GM19328 (cell line): ENCODE results near the gene POU2AF2.
"Not testable (repeated sequence)": the region's sequence is repeated elsewhere in the genome, so short reads cannot be mapped to it uniquely, and the experiment has no call there.

Experiments
- ATAC-seq: cut with Tn5 transposase; IDR thresholded peaks from one replicate; pipeline ENCODE4 v1.9.1; 2021; ENCODE audit warnings: mild to moderate bottlenecking, moderate library complexity; ENCODE audit not compliant: unreplicated experiment

POU2AF2 gene, protein sequence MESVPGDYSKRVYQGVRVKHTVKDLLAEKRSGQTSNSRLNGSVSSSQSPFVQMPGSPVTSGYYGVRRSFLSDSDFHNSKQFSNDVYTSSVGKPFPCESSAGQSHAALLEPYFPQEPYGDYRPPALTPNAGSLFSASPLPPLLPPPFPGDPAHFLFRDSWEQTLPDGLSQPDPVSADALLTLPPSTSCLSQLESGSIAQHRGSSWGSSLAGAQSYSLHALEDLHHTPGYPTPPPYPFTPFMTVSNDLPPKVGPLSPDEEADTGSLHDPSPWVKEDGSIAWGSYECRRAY

DNA sequence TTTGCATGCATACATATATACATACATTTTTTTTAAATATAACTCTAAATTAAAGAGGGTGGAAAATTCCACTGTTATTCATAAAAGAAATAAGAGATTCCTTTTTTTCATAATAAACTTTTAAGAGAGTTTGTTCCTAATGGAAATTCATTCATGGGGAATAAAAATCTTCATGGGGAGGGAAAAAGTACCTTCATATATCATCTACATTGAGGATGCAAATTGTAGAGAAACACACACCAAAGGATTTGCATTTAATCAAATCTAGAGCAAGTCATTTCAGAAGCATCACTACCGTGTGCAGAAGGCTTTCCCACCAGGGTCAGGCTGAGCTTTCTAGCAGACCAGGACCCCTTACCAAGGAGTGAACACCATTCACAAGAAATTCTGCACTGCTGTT is at the start of gene POU2AF2:
Gene POU2AF2, plus strand, starts transcription at position 301 of the 400 bp plus-strand sequence. CDS start 129 bp downstream, outside the sequence.
- no peak for ATAC-seq

DNA sequence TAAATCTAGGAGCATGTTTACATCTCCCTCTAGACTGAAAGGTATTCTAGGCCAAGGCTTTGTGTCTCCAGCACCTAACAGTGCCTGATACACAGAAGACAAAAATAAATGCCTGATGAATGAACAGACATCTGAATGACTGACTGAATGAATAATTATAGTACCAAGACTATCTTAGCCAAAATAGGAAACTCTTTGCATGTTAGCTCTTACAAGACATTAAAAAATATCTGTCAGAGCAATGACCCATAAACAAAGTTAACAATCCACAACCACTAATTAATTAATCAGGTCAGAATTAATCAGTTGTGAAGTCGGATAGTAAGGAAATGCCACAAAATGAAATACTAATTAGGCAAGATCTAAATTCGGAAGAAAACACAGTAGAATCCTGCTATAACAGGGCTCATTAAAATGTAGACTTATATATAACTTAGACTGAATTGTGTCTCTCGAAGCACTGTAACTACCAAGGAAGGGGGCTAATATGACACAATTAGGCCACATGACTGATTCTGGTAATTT is 45.5 kb upstream of the POU2AF2 start:
- ATAC-seq, result no peak

DNA sequence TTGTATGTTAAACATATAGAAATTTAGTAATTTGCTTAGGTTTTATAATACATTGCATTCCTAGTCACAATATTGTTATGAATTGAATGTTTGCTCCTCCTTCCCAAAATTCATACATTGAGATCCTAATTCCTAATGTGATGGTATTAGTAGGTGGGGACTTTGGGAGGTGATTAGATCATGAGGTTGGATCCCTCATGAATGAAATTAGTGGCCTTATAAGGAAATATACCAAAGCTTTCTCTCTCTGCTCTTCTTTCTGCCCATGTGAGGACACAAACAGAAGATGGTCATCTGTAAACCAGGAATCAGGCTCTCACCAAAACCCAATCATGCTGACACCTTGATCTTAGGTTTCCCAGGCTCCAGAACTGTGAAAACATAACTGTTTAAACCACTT is 41.3 kb upstream of the POU2AF2 start:
- ATAC-seq, result no peak

DNA sequence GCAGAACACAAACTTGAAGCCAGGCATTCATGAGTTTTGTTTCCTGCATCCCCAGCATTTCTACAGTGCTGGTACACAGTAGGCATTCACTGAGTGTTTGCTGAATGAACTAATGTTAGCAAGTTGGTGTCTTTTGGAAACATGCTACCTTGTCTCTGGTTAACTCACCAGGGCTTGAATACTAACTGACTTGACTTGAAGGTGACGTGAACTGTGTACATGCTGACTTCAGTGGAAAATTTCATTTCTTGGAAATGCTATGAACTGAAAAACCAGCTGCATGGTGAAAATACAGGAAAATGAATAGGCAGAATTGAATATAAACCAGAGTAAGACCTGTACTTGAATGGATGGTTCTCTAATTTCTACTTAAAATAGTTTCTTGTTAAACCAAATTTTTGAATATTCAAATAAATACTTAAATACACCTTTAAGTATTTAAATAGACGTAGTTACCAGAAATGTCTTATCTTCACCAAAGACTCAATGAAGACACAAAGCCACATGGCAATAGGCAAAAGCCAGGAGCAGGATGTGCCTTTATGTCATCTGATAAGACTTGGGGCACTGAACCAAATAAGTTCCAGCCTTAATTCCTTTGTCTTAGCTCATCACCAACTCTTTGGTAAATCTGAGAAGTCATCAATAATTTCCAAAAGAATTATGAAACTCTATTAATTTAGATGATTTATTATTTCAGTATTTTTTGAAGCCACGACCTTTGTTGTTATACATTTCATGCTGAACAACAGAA is 39.7 kb upstream of the POU2AF2 start:
- no peak for ATAC-seq

DNA sequence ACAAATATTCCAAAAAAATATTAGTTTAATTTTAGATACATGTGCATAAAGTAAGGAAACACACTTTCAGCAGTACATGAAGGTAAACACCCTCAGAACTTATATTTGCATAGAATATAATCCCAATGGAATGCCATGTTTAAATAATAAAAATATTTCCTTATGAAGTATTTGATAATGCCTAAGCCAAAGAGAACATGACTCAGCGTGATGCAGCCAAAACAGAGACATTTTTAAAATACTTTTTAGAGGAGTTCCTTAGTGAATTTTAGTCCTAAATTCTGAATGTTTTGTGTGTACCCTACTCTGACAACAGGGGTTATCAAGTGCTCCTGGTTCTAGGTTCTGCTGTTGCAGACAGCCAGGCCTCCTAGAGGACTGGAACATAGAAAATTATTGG is 39.1 kb upstream of the POU2AF2 start:
- no peak for ATAC-seq

DNA sequence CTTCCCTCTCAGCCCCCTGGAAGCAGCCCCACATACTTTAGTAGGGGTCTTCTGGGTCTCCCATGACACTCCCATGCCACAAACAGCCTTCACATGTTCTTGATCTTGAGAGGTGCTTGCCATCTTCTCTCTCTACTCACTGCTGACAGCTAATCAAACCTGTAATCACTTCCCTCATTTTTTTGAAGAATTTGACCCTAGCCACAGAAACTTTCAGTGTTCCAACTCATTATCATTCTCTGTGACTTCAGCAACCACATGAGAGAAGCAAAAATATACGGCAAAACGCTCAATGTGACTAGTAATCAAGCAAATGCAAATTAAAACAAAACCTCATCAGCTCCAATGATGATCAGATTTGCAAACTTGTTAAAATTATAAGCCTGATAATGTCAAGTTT is 38.3 kb upstream of the POU2AF2 start:
- no peak for ATAC-seq

DNA sequence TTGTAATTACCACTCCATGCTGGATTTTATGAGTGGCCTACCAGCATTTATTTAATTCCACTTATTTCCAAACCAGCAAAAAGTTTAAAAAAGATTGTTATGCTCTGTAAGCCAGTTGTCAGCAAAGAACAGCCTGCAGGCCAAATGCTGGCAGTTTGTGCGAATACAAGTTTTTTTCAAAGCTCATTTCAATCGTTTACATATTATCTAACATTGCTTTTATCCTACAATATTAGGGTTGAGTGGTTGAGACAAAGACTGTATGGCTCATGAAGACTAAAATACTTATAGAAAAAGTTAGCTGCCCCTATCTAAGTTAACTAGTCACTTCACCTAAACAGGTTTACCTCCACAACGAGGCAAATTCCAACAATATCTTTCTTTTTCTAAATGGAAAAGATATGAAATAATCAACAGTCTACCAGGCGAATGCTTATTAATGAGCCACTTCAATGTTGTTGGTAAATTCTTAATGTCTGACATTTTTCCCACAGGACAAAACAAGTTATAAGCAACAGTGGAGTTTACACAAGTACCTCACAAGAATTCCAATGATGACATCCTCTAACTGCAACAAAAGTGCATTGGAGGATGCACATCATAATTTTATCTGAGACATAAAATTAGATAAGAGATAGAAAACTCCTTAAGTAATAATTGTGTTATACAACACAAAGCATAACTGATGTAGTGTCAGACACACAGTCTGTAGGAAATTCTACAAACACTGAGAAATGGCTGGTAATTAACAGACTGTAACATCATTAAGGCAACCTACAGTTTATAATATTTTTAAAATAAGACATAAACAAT is 35.8 kb upstream of the POU2AF2 start:
- ATAC-seq, result no peak

DNA sequence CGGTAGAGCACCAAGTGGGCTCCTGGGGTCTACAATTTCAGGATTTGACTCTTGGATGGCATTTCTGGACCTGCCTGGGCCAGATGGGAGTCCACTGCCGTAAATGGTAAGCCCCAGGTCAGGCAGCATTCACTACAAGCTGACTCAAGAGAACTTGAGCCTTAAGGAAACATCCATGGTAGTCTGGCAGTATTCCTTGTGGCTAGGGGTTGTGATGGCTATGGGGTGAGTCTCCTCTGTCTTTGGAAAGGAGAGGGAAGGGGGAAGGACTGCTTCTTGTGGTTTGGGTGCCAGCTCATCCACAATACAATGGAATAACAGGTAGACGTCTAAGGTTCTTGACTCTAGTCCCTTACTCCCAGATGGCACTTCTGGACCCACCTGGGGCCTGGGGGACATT is 32.3 kb upstream of the POU2AF2 start:
- ATAC-seq, result no peak

DNA sequence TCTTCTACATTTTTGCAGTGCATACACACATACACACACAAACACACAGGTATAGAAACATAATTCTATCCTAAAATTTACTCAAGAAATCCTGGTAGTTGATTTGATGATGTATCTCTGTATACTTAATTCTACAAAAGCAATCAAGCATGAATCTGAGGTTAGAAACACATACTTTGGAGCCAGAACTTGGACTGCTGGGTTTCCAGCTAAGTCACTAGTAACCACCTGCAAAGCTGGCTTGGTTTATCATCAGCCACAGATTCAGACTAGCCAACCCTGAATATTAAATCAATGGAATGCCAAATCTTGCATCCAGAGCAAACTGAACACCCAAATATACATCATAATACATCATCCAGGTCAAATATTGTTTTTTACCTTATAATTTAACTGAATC is 24.8 kb upstream of the POU2AF2 start:
- ATAC-seq, result no peak

DNA sequence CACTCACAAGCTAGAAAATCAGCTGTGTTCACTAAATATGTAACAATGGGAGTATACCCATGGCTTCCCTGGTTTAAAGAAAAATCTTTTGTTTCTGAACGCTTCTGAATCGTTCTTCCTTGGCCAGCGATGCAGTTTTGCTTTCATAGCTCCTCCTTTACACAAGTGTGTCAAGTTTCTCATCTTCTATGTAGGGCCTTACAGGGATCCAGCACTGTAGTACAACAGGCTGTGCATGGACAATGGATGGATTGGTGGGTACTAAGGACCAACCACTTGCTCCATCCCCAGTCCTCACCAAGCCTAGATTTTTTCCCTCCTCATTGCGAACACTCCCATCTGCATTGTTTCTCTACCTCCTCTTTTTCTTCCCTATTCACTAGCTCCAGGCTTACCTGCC is 24.3 kb upstream of the POU2AF2 start:
- ATAC-seq, result no peak

DNA sequence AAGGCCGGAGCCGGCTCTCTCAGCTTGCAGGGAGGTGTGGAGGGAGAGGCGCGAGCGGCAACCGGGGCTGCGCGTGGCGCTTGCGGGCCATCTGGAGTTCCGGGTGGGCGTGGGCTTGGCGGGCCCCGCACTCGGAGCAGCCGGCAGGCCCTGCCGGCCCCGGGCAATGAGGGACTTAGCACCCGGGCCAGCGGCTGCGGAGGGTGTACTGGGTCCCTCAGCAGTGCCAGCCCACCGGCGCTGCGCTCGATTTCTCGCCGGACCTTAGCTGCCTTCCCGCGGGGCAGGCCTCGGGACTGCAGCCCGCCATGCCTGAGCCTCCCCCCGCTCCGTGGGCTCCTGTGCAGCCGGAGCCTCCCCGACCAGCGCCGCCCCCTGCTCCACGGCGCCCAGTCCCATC is 23.6 kb upstream of the POU2AF2 start:
- ATAC-seq, result not testable (repeated sequence)

DNA sequence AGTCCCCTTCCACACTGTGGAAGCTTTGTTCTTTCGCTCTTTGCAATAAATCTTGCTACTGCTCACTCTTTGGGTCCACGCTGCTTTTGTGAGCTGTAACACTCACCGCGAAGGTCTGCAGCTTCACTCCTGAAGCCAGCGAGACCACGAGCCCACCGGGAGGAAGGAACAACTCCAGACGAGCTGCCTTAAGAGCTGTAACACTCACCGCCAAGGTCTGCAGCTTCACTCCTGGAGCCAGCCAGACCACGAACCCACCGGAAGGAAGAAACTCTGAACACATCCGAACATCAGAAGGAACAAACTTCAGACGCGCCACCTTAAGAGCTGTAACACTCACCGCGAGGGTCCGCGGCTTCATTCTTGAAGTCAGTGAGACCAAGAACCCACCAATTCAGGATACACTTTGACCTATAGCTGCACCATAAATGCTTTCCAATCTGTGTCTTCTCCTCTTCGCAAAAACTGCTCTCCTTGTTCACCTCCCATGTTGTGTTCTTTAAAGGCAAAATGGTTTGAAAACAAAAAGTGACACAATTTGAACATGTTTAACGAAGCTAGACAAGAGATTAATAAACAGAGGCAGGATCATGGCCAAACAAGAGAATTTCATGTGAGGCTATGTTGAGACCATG is 22.6 kb upstream of the POU2AF2 start:
- not testable (repeated sequence) for ATAC-seq

DNA sequence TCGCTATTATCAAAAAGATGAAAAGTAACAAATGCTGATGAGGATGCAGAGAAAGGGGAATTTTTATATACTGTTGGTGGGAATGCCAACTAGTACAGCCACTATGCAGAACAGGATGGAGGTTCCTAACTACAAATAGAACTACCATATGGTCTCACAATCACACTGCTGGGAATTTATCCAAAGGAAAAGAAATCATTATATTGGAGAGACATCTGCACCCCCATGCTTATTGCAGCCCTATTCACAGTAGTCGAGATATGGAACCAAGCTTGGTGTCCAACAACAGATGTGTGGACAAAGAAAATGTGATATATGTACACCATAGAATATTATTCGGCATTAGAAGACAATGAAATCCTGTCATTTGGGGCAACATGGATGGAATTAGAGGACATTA is 19.6 kb upstream of the POU2AF2 start:
- ATAC-seq, result no peak

DNA sequence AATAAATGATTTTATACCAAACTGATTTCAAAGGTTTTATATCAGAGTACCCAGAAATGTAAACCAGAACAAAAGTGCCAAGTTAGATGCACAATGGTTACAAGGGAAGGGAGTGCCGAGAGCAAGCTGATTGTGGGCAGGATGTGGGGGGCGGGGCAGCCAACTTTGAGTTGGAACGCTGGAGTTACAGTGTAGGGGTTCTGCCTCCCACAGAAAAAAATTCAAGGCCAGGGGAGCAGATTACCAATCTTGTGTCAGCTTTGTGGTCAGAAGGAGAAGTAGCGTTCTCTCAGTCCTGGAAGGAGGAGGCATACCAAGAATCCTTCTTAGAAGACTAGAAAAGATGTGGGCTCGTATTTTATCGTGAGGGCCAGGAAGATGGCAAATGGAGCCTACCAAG is 15.9 kb upstream of the POU2AF2 start:
- ATAC-seq, result no peak

DNA sequence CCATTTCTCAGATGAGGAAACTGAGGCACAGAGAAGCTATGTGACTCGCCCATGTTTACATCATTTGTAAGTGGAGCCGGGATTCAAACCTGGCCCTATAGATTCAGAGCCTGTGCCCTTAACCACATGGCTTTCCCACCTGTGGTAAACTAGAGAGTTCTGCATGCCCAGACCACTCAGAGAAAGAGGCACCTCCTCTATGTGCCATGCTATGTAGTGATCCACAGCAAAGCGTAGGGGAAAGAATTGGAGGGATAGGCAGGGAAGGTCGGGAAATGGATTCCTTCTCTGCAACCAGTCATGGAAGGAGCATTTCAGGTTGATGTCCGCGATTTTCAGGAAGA is 15.4 kb upstream of the POU2AF2 start:
- peak; percentile 33 for ATAC-seq

DNA sequence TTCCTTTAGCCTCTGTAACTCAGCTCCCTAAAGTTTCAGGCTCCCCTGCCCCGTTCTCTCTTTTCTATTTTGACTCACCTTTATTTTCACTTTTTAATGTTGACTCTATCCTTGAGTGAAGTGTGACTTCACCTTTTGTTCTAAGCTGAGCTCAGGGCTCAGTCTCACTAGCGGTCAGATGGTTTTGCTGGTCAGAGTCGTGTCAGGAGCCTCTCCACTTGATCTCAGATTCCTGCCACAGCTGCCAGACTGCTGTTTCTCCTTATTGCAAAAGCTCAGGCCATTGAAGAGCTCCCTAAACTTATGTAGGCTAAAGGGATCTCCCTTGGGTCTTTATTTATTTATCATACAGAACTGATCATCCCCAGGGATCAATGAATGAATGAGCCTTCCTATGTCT is 13.7 kb upstream of the POU2AF2 start:
- no peak for ATAC-seq

DNA sequence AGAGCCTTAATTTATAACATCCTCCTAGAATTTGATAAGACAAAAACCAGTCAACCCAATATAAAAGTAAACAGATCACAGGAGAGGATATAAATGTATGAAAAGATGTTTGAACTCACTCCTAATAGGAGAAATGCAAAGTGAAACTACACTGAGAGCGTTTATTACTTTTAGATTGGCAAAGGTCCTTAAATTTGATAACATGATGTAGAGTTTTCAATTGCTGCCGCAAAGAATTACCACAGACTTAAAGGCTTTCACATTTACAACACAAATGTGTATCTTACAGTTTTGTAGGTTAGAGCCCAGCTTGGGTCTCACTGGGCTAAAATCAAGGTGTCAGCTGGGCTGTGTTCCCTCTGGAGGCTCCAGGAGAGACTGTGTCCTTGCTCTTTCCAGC is 9.1 kb upstream of the POU2AF2 start:
- ATAC-seq, result no peak

DNA sequence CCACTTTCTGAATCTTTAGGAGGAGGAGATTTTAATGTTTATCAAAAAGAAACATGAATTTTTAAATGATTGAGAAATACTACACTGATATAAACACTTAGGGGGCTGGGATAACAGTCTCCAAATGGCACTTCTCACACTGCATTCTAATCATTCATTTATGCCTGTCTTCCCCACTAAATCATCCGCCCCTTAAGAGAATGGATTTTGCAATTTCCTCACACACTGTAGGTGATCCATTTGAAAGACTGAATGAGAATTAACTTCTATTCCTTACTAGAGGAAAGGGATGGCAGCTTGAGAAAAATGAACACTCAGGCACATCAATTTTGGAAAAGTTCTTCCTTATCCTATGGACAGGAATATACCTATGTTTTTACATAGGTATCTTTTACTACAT is 7.6 kb upstream of the POU2AF2 start:
- ATAC-seq, result no peak

DNA sequence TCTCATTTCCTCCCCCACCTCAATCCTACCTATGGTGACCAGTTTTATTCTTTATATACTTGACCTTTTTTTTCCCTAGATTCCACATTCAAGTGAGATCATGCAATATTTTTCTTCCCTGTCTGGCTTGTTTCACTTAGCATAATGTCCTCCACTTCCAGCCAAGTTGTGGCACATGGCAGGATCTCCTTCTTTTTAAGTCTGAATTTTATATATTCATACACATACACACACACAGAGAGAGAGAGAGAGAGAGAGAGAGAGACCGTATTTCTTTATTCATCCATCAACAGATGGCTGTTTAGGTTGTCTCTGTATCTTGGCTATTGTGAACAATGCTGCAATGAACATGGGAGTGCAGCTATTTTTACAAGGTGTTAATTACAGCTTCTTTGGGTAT is 1.4 kb downstream of the POU2AF2 start:
- ATAC-seq, result no peak

DNA sequence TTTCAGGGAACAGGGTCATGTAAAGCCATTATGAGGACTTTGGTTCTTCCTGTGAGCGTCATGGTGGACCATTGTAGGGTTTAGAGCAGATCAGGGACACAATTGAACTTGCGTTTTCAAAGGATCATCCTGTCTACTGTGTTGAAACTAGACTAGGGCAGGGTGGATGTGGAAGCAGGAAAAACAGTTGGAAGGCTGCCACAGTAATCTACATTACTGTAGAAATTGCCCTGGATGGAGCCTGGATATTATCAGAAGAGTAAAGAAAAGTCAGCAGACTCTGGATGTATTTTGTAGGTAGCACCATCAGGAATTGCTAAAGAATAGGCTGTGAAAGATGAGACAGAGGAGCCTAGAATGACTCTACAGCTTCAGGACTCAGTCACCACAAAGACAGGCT is 5.4 kb downstream of the POU2AF2 start:
- no peak for ATAC-seq

DNA sequence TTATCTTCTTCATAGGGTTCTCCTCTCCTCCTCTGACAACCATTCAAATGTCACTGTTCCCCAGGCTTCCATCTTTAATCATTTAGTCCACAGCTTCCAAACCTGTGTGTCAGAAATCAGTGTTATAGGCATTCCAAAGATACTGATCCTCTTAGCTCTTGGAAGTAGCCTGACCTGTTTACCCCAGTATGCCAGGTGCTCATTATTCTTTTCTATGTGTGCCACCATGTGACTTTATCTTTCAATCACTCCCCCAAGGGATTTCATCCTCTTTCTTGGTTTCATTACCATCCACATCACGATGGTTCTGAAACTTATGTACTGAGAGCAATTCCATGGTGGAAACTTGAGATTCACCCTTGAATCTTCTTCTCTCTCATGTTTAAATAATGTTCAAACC is 7.6 kb downstream of the POU2AF2 start:
- no peak for ATAC-seq
